ENCODE data around the gene CMTM1. TPM values are rescaled to one million over a fixed set of nuclear protein-coding genes. Genes with fewer than 3 reads are reported as not detected.

CMTM1 gene
- total RNA-seq, 1 experiment from 2014 or later = 2.6 TPM

DNA sequence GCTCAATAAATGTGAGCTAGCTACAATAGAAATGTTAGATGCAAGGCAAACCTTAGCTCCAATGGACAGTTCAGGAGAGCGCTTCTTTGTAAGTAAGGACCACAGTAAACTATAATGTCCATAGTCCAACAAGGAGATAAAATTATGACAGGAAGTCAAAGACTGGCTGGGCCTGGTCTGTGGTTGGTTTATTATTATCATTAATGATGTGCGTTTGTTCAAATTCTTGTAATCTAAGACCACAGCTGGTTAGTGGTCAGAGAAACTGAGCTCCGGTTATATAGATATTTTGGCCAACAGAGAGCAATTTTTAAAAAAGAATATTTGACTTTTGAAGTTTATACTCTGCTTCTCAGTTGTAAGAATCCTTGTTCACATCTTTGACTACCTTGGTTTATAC, 8.3 kb downstream of the CMTM1 start:
- Histone ChIP-seq H2BK20ac (ENCODE audit: low read depth, low read length, poor library complexity, severe bottlenecking) (no peak overlapping the region), H2AK5ac (ENCODE audit: insufficient read length, low read length) (no peak overlapping the region), H3K9ac (ENCODE audit: extremely low read depth, insufficient read length, low read length) (no peak overlapping the region), H4K8ac (replicated peaks; ENCODE audit: insufficient read length, low read depth, low read length) (no peak overlapping the region), H4K5ac (ENCODE audit: insufficient read length, low read depth, low read length) (no peak overlapping the region), H3K56ac (ENCODE audit: insufficient read length, low read depth, low read length) (no peak overlapping the region), H4K20me1 (ENCODE audit: control insufficient read depth, insufficient read depth, insufficient read length) (no peaks in the 10 kb centered on the region), H3K27ac (ENCODE audit: insufficient read length, low read depth, low read length) (no peak overlapping the region), H2BK12ac (ENCODE audit: insufficient read length, low read depth, low read length) (no peak overlapping the region), H3K79me1 (ENCODE audit: insufficient read depth, low read depth, low read length, poor library complexity, severe bottlenecking) (no peaks in the 10 kb centered on the region), H2AFZ (ENCODE audit: low read length) (no peak overlapping the region), H3K4me2 (ENCODE audit: insufficient read depth, insufficient read length, low read length) (no peak overlapping the region), H3K4ac (ENCODE audit: low read depth, low read length) (no peak overlapping the region), H3K79me2 (ENCODE audit: insufficient read depth, low read length) (no peaks in the 10 kb centered on the region), H2BK5ac (ENCODE audit: insufficient read length, low read length) (no peak overlapping the region), H2BK15ac (ENCODE audit: low read depth, low read length) (no peak overlapping the region), H4K91ac (ENCODE audit: insufficient read length, low read depth, low read length) (no peak overlapping the region), H3K14ac (ENCODE audit: insufficient read depth, low read length) (no peak overlapping the region), H3K27me3 (ENCODE audit: insufficient read depth, low read length) (peaks cover 13% of the 10 kb centered on the region; the same call in 1 of the 2 replicates), H3K23ac (ENCODE audit: insufficient read length, low read depth, low read length) (no peak overlapping the region), H2BK120ac (ENCODE audit: low read depth, low read length, poor library complexity, severe bottlenecking) (no peak overlapping the region), H3K9me3 (ENCODE audit: control insufficient read depth, low read depth, low read length) (no peaks in the 10 kb centered on the region), H3K4me1 (ENCODE audit: insufficient read depth, low read length) (no peaks in the 10 kb centered on the region), H3K23me2 (ENCODE audit: insufficient read length, low read depth, low read length, poor library complexity, severe bottlenecking) (no peaks in the 10 kb centered on the region), H3T11ph (ENCODE audit: low read length) (no peak overlapping the region), H3K18ac (ENCODE audit: insufficient read length, low read depth, low read length) (no peak overlapping the region)
- TF ChIP-seq, protein P1, sequence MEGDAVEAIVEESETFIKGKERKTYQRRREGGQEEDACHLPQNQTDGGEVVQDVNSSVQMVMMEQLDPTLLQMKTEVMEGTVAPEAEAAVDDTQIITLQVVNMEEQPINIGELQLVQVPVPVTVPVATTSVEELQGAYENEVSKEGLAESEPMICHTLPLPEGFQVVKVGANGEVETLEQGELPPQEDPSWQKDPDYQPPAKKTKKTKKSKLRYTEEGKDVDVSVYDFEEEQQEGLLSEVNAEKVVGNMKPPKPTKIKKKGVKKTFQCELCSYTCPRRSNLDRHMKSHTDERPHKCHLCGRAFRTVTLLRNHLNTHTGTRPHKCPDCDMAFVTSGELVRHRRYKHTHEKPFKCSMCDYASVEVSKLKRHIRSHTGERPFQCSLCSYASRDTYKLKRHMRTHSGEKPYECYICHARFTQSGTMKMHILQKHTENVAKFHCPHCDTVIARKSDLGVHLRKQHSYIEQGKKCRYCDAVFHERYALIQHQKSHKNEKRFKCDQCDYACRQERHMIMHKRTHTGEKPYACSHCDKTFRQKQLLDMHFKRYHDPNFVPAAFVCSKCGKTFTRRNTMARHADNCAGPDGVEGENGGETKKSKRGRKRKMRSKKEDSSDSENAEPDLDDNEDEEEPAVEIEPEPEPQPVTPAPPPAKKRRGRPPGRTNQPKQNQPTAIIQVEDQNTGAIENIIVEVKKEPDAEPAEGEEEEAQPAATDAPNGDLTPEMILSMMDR (conservative IDR thresholded peaks at IDR 0.05) = no peak
- DNase-seq = no peak
- Mint-ChIP-seq H3K4me3 (no peak overlapping the region), H3K36me3 (ENCODE audit: insufficient read depth in 1 of 3, low read depth in 3 of 3) (no peaks in the 10 kb centered on the region), H3K9me3 (no peaks in the 10 kb centered on the region), H3K27me3 (ENCODE audit: low read depth) (peaks cover 26% of the 10 kb centered on the region), H3K4me1 (peaks cover 6 to 7% of the 10 kb centered on the region in 2 experiments), H3K27ac (no peak overlapping the region)
- no CpG with 5 or more reads among the region's 3 CpGs for WGBS (ENCODE audit: extremely low coverage, insufficient read length, low lambda C conversion rate)

Data from H9 (cell line).